Body of pancreas (tissue), 4 donors: ENCODE data around the gene P2RX7.

Experiments
- POLR2A ChIP-seq, 3 donors: fragments of 450-650 bp; IDR thresholded peaks; one replicate each; pipeline ENCODE4 v1.6.1; 2016; ENCODE audit warnings: antibody characterized with exemption in 3 of 3, mild to moderate bottlenecking in 2 of 3
- TF ChIP-seq, protein P1 (sequence below), 7 experiments: fragments of 450-650 bp in 4 of 7; fragments of 200-600 bp in 3 of 7; sonication (generic) in 3 of 7; IDR thresholded peaks; one replicate each; pipeline ENCODE4 v1.5.1; 2016 to 2019; ENCODE audit warnings: antibody characterized with exemption in 7 of 7

GRCh38 chr12:121128908-121129810 lies 3.5 kb upstream of the P2RX7 start:
- TF ChIP-seq, protein P1, sequence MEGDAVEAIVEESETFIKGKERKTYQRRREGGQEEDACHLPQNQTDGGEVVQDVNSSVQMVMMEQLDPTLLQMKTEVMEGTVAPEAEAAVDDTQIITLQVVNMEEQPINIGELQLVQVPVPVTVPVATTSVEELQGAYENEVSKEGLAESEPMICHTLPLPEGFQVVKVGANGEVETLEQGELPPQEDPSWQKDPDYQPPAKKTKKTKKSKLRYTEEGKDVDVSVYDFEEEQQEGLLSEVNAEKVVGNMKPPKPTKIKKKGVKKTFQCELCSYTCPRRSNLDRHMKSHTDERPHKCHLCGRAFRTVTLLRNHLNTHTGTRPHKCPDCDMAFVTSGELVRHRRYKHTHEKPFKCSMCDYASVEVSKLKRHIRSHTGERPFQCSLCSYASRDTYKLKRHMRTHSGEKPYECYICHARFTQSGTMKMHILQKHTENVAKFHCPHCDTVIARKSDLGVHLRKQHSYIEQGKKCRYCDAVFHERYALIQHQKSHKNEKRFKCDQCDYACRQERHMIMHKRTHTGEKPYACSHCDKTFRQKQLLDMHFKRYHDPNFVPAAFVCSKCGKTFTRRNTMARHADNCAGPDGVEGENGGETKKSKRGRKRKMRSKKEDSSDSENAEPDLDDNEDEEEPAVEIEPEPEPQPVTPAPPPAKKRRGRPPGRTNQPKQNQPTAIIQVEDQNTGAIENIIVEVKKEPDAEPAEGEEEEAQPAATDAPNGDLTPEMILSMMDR (IDR thresholded peaks at IDR 0.05), result no peak
- TF ChIP-seq POLR2A (IDR thresholded peaks at IDR 0.05), result no peak
